GM20000 (cell line): ENCODE data around the gene RFC4.
"Not testable (repeated sequence)": the region's sequence is repeated elsewhere in the genome, so short reads cannot be mapped to it uniquely, and the experiment has no call there.

ENCODE experiments used
- DNase-seq: peaks from one replicate; pipeline ENCODE4 v3.0.0; 2012; ENCODE audit warnings: low spot score
- TF ChIP-seq, protein P1 (sequence below): IDR thresholded peaks from 2 replicates; pipeline ENCODE4 v1.5.1; 2012; ENCODE audit warnings: mild to moderate bottlenecking, control low read depth; ENCODE audit errors: extremely low read depth, missing control alignments

Gene RFC4

DNA sequence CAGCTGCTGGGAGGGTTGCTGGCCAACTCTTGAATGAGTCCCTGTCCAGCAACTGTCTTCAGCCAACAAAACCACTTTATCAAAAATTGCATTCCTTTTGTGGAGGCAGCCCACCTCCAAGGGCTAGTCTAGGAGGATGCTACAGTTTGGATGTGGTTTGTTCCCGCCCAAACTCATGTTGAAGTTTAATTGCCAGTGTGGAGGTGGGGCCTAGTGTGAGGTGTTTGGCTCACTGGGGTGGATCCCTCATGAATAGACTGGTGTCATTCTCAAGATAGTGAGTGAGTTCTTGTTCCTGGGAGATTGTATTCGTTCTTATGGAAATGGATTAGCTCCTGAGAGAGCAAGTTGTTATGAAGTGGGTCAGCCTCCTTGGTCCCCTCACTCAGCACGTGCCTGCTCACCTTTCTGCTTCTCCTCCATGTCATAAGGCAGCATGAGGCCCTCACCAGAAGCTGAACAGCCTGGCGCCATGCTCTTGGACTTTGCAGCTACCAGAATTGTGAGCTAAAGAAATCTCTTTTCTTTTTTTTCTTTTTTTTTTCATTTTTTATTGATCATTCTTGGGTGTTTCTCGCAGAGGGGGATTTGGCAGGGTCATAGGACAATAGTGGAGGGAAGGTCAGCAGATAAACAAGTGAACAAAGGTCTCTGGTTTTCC, 4.2 kb upstream of the RFC4 start:
- no peak for DNase-seq
- TF ChIP-seq, protein P1, sequence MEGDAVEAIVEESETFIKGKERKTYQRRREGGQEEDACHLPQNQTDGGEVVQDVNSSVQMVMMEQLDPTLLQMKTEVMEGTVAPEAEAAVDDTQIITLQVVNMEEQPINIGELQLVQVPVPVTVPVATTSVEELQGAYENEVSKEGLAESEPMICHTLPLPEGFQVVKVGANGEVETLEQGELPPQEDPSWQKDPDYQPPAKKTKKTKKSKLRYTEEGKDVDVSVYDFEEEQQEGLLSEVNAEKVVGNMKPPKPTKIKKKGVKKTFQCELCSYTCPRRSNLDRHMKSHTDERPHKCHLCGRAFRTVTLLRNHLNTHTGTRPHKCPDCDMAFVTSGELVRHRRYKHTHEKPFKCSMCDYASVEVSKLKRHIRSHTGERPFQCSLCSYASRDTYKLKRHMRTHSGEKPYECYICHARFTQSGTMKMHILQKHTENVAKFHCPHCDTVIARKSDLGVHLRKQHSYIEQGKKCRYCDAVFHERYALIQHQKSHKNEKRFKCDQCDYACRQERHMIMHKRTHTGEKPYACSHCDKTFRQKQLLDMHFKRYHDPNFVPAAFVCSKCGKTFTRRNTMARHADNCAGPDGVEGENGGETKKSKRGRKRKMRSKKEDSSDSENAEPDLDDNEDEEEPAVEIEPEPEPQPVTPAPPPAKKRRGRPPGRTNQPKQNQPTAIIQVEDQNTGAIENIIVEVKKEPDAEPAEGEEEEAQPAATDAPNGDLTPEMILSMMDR = no peak

DNA sequence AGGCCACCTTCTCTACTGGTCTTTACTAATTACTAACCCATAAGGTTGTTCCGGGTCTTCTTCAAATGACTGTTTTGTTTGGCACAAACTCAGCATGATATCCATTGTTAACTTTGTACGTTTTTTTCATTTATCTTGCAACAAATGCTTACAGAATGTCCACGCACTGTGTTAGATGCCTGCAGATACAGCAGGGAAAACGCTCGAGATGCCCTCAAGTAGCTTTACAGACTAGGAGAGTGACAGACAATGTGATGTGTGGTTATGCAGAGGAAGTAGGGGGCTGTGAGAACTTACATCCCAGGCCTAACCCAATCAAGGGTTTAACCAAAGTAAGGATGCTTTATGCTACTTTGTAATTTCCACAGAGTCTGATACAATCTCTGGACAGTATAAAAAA, 949 bp upstream of the RFC4 start:
- DNase-seq = no peak
- TF ChIP-seq, protein P1 = no peak

DNA sequence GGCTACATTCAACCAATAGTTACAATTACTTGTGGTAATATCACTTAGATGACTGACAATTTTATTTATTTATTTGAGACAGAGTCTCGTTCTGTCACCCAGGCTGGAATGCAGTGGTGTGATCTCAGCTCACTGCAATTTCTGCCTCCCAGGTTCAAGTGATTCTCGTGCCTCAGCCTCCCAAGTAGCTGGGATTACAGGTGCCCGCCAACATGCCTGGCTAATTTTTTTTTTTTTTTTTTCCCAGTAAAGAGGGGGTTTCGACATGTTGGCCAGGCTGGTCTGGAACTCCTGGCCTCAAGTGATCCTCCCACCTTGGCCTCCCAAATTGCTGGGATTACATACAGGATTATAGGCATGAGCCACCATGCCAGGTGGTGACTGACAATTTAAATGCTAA, 2.8 kb downstream of the RFC4 start:
- not testable (repeated sequence) for DNase-seq

DNA sequence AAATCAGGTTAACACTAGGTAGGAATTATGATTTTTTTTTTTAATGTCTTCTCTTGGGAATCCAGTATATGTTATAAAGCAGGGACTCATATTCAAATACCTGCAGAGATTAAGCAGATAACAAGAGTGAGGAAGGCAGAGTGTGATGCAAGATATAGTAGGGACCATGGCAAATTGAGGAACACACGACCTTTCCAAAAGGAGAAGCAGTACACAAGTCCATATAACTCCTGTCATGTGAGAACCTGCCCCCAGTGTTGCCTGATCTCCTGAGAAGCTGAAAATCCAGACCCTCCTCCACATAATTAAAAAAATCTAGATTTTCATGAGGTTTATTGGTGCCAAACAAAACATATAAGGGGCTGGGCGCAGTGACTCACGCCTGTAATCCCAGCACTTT, 3.6 kb downstream of the RFC4 start:
- no peak for DNase-seq
- TF ChIP-seq, protein P1 = no peak

DNA sequence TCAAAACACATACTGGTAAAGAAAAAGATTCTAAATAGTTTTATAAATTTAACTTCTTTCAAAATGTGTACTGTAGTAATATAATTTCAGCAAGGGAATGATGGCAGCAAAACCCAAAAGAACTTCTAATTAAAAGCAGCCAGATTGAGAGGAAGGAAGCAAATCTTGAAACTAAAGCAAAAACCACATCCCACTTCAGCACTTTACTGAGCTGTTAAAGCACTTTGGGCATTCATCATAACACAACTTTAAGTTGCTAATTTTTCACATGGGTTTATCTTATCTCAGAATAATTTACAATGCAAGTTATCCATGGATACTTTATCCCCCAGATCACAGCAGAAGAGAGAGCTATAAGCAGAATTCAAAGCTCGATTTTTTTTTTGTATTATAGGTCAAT, 6.0 kb downstream of the RFC4 start:
- TF ChIP-seq, protein P1 = no peak
- no peak for DNase-seq

DNA sequence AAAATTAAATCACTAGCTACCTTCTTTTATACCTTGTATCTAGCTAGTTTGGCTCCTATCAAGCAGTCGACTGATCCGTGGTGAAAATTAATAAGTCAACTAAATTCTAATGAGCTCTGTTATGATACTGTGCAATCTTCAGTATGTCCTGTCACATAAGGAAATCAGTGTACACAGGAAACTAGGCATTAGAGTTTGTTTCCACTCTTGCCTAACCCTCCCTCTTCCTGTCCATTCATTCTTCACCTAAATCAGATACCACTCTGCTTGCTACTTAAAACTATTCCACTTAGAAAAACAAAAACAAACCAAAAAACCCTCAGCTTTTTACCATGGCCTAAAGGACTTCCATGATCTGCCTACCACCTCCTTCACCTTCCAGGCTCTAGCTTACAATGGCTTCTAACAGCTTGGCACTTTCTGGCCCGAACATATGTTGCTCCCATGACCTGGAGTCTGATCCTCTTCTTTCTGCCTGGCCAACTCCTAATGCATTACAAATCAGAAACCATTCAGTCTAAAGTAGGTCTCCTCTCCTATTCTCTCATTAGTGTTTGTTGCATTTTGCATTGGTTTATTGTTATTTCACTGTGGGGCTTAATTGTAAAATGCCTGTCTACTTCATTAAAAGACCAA, 7.9 kb downstream of the RFC4 start:
- no peak for DNase-seq
- TF ChIP-seq, protein P1 = no peak

DNA sequence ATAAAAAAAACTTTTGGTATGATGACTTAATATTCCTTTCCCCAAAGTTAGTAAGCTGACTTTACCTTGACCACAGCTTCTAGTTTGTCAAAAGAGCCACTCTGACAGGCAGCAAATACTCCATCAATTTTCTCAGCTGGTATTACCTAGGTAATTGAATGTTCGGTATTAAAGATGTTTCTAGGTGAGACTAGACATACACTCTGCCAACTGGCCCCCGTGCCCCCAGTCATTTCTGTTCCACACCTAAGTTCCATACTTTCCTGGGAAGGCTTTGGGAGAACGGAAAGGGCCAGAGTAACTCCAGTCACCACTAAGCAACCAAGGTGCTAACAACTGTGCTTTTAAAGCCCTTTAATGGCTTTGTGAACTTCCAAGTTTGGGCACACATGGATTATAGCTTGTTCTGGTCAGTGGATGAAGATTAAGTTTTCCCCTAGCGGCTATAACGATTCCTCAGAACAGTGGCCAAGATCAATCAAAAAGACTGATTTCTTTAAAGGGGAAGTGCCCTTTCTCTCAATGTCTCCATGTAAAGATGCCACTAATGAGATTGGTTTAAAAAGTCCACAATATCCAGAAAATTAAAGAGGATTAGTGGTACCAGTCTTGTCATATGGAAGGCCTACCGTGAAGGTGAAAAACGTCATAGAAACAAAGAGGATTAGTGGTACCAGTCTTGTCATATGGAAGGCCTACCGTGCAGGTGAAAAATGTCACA, 15.9 kb downstream of the RFC4 start:
- no peak for DNase-seq

More for the DNA sequence above, 15.9 kb downstream of the RFC4 start:
- TF ChIP-seq, protein P1 = no peak
